T-helper 2 cell treated with Interferon-gamma antibody and Interleukin-4, amounts not matched to agents 100 ng/mL and 5 ng/mL, for 36 hours (primary cell): ENCODE data around the gene LAMP1. TPM values are rescaled to one million over a fixed set of nuclear protein-coding genes. Genes with fewer than 3 reads are reported as not detected.
"Not testable (repeated sequence)": the region's sequence is repeated elsewhere in the genome, so short reads cannot be mapped to it uniquely, and the experiment has no call there.

Experiments
- intact Hi-C: fragments of 100-400 bp; cut with micrococcal nuclease; formaldehyde crosslinking; loops from one replicate; pipeline ENCODE4 v1.15.1; 2023
- total RNA-seq: library from RNA; stranded (reverse); gene quantifications from 2 replicates; pipeline ENCODE4 v1.2.3, GENCODE V29; 2022

Gene LAMP1, protein sequence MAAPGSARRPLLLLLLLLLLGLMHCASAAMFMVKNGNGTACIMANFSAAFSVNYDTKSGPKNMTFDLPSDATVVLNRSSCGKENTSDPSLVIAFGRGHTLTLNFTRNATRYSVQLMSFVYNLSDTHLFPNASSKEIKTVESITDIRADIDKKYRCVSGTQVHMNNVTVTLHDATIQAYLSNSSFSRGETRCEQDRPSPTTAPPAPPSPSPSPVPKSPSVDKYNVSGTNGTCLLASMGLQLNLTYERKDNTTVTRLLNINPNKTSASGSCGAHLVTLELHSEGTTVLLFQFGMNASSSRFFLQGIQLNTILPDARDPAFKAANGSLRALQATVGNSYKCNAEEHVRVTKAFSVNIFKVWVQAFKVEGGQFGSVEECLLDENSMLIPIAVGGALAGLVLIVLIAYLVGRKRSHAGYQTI
- 75.9 and 77.0 TPM in 2 replicates for total RNA-seq

DNA sequence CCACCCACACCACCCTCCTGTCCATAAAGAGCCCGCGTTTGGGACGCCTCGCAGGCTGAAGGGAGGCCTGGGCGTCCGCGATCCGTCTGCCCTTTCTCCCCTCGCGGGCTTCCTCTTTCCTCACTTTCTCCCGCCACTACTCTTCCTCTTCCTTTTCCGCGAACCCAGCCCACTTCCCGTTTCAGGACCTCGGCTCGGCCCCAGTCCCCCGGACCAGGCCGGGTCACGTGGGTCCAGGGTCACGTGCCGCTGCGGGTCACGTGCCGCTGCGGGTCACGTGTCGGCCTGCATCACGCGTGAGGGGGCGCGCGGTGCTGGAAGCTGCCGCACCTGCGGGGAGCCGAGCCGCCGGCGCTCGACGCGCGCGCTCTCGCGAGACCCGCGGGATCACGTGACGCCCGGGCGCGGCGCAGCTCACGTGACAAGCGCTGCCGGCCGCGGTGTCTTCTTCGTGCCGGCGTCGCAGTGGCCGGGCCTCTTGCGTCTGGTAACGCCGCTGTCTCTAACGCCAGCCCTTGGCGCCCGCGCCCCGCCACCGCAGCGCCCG, at the start of gene LAMP1:
TSS of gene LAMP1 (plus strand) at position 417 of the 547 bp plus-strand sequence. CDS start 196 bp downstream, outside the sequence.
- intact Hi-C loops = loop anchor here (1.0 to 10.0 kb wide), 4 partner anchors 88 to 710 kb away; partner anchors contain the start of genes CUL4A, DCUN1D2, TFDP1 and TUBGCP3

DNA sequence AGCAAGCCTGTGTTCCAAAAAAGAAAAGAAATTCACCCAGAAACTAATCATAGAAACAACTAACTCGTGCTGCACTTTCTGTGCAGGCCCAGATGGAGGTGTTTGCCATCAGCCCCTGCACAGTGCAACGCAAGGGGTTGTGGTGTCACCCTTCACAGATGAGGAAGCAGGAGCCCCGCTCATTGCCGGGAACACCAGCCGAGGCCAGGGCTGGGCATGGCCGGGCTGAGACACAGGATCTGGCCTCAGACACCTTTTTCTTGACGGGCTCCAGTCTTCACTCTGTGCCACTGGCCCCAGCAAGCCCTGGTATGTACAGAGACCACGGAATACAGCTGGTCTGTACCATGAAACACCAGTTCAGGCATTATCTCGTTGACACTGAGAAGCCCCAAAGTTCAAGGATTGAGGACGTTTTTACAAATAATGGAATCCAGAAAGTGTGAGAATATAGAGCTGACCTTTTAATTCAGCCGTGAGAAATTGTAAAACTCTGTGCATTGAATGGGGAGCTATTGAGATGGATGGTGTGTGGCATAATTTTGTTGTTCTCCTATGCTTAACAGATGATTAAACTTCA, 44.4 kb upstream of the LAMP1 start:
- intact Hi-C loops = no loop called here

DNA sequence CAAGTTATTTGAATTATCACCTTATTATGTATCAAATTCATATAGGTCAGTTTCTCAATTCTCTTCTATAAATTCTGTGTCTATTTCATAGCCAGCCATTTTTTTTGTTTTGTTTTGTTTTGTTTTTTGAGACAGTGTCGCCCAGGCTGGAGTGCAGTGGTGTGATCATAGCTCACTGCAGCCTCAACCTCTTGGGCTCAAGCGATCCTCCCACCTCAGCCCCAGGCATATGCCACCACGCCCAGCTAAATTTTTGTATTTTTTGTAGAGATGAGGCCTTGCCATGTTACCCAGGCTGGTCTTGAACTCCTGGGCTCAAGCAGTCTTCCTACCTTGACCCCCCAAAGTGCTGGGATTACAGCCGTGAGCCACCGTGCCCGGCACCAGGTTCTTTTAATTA, 39.1 kb upstream of the LAMP1 start:
- intact Hi-C loops = not testable (repeated sequence)

DNA sequence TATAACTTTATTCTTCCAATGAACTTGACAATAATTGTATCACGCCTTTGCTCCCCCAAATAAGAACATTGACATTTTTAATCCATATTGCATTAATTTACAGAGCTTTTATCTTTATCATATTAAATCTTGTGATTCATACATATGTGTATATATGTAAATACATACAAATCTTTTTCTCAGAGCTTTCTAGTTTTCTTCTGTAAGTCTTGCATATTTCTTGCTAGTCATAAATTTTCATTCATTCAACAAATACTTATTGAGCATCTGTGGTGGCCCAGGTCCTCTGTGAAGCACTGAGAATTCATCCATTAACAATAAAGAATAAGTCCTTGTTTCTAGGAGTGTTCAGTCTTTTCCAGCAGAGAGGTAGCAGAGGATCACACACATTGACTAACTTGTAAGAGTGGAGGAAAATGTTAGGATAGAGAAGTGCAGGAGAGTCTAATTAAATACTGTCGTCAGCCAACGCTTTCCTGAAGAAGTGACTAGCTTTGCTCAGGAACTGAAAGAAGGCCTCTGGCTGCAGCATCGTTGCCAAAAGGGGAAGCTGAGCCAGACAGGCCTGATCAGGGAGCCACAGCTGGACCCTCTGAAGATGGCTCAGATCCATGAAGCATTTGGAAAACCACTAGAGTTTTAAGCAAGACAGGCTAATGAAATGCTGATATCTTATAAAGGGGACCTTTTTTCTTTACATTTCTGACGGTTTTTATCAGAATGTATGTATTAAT, 38.6 kb upstream of the LAMP1 start:
- intact Hi-C loops = no loop called here

DNA sequence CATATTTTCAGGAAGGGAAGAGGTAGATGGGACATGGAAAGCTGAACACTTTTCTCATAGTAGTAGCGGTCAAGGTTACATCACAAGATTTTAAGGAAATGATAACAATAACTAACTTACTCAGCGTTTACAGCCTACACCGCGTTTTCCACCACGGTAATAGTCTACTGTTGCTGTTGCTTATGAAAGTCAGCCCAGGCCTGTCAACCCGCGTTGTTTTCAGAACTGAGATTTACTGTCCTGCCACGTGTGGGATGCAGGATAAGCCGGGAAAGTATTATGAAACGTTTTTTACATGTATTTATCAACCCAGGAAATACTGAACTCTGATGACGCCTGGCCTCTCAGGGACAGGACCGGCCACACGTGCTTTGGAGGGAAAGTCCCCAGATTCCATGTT, 36.0 kb upstream of the LAMP1 start:
- intact Hi-C loops = no loop called here

DNA sequence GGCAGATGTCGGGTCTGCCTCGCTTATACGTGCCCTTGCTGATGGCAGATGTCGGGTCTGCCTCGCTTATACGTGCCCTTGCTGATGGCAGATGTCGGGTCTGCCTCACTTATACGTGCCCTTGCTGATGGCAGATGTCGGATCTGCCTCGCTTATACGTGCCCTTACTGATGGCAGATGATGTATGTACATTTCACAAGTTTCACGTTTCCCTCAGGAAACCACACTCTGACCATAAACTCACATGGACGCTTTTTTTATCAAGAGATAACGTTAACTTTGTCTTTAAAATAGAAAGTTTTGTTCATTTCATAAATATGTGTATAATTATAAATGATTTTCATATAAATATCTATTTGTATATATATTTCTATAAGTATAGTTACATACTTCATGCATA, 34.0 kb upstream of the LAMP1 start:
- intact Hi-C loops = not testable (repeated sequence)

DNA sequence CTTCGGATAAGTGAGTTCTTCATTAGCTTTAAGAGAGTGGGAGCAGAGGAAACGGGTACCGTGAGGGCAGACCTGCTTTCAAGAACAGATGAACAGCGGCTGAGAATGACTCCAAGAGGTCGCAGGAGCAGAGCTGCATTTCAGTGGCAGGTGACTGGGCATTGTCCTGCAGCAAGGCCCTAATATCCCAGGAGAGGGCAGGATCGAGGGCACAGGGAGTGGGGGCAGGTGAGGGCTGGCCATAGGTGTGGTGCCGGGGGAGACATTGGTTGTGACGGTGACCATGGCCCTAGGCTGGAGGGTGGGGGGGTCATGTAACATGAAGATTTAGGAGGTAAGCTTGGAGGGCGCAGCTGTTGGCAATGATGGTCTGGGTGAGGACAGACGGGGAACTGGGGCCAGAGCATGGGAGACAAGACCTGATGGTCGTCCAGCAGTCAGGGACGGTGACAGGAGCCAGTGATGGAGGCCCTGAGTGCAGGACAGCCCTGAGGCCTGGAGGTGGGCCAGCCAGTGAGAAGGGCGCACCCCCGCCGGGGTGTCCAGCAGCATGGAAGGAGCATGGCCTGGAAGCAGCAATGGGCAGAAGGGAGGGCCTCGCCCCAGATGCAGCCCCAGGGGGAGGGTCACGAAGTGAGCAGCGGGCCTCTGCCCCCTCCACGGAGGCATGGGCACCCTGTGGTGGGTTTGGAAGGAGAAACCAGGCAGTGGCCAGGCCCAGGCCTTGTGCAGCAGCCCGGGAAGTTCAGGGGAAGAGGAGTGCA, 29.2 kb upstream of the LAMP1 start:
- intact Hi-C loops = no loop called here

DNA sequence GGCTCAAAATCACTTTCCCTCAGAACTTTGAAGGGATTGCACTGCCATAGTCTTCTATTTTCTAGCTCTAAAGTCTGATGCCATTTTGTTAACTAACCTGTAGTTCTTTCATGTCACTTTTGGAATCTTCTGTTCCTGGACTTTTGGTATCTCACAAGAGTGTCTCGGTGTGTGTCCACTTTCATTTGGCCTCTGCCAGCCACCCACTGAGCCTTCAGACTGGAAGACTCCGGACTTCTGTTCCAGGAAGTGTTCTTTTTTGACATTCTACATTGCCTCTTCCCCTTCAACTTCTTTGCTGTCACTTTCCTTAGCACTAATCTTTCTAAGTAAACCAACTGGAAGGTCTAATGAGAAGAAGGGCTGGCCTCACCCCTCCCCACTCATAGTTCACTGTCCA, 25.0 kb upstream of the LAMP1 start:
- intact Hi-C loops = no loop called here

DNA sequence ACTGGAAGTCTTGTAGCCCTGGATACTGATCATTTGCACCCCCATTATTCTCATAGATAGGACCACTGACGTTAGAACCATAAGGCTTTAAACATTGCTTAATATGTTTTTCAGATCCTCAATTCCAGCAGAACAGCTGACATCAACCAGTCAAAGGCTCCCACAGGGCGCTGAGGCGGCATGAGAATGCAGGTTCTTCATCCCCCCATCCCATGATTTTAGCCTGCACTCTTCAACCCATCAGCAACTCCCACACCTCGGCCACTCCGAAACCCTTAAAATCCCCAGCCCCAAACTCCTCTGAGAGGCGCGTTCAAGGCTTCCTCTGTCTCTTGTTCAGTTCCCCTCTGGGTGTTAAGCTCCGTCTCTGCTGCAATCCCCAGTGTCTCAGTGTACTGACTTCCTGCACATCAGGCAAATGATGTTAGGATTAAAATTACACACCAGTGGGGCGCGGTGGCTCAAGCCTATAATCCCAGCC, 24.3 kb upstream of the LAMP1 start:
- intact Hi-C loops = no loop called here

DNA sequence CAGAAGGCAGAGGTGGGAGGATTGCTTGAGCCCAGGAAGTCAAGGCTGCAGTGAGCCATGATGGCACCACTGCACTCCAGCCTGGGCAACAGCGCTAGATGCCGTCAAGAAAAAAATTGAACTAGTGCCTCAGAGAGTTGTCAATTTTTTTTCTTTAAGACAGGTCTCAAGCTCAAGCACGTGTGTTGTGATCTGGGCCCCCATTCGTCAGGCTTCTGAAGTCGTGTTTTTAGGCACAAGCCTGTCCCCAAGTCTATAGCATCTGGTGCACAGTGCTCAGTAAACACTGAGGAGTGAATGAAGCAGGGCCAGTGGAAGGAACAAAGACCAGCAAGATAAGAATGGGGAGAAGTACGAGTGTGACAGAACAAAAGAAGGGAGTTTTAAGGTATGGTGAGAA, 23.7 kb upstream of the LAMP1 start:
- intact Hi-C loops = no loop called here

DNA sequence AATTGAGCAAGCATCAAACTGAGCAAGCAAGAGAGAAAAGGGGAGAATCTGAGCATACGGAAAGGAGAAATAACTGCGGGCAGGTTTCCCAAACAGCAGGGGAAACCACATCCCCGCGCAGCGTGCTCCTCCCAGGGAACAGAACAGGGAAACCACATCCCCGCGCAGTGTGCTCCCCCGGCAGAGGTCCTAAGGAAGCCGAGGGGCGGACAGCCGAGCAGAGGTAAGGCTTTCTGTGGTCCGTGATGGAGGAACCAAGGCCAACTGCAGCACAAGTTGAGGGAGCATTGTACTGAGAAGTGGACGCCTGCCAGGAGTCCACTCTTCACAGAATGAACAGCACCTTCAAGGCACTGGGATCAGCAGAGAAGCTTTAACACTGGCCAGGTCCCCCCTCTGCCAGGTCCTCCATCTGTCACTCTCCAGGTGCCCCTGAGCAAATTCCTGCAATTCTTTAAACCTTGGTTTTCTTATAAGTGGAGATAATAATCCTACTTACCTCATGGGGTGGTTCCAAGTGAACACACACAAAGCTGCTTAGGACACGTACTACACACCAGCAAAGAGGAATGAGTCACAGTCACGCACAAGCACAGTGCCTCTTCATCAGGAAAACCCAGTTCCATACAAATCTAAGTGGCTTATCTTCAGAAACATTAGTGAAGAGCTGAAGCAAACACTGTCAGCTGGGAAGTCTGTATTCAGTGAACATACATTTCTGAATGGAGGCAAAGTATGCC, 23.0 kb upstream of the LAMP1 start:
- intact Hi-C loops = no loop called here

DNA sequence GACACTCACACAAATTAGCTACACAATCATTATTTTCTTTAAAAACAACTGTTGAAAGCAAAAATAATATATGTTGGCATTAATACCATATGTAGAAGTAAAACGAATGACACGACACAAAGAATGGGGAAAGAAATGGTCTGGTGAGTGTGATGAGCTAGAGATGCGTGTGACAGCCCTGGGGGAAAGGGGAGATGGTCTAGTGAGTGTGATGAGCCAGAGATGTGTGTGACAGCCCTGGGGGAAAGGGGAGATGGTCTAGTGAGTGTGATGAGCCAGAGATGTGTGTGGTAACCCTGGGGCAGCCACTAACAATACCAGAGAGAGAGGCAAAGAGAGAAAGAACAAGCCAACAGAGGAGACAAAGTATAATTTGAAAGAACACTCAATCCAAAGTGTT, 22.3 kb upstream of the LAMP1 start:
- intact Hi-C loops = loop anchor here (1.0 kb wide), 1 partner anchor 120 kb away; no protein-coding TSS in a partner anchor

DNA sequence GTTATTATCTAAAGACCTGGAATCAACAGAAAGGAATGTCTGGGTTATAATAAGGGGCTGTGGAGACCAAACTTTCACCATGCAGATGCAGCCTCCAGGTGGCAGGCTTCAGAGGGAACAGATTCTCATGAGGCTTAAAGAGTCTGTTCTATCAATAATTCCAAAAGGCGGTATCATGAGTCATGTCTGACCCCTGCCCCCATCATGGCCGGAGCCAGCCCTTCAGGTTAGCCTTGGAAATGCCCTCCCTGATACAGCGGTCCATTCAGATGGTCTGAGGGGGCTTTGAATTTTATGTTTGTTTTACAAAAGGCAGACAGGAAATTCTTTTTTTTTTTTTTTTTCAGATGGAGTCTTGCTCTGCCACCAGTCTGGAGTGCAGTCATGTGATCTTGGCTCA, 21.7 kb upstream of the LAMP1 start:
- intact Hi-C loops = loop anchor here (1.0 kb wide), 1 partner anchor 119 kb away; no protein-coding TSS in a partner anchor

DNA sequence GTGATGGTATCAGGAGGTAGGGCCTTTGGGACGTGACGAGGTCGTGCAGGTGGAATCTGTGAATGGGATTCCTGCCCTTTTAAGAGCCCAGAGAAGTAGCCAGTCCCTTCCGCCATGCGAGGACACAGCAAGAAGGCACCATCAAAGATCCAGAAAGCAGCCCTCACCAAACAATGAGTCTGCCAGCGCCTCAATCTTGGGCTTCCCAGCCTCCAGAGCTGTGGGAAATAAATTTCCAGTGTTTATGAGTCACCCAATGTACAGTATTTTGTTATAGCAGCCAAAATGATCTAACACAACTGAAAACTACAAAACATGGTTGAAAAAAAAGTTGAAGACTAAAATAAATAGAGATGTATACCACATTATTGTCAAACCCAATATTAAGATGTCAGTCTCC, 16.9 kb upstream of the LAMP1 start:
- intact Hi-C loops = no loop called here

DNA sequence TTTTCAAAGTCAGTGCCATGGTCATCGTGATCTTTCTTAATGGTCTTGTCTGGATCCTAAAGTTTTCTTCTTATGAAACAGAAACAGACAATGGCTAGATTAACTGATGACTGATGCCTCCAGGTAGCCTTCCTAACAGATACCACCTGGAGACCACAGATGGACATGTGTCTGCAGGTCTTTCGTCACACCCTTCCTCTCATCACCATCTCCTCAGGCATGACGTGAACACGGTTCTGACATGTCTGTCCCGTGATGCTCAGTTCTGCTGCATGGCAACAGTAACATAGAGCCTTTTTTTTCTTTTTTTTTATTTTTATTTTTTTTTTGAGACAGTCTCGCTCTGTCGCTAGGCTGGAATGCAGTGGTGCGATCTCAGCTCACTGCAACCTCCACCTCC, 13.1 kb upstream of the LAMP1 start:
- intact Hi-C loops = no loop called here

DNA sequence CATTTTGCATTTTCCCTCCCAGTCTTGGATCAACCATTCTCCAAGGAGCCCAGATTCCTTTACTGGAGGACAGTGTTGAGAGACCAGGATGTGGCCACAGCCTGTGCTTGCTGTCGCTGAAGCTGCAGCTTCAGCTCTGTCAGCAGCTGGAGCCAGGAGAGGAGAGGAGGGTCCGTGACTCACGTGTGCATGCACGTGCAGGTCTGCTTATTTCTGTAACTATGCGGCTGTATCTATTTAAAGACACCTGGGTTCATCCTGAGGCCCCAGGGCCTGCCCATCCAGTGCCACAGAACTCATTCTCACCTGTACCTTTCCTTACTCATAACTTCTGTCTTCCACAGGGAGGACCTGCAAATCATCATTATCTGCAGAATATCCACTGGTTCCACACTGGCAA, 8.2 kb upstream of the LAMP1 start:
- intact Hi-C loops = no loop called here

DNA sequence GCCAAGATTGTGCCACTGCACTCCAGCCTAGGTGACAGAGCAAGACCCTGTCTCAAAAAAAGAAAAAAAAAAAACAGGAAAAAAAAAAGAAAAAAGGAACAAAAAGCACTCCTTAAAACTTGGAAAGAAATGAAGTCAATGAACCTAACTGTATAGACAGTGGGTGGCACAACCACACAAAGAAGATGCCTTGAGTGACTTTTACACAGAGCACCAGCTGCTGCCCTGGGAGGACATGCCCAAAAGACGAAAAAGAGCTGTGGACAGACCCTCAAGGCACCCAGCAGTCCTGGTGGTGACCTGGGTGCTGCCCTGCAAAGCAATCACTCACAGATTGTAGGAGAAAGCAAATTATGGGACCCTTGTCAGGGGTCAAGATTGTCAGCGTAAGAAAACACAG, 5.9 kb upstream of the LAMP1 start:
- intact Hi-C loops = loop anchor here (10.0 kb wide), 1 partner anchor 294 kb away; the partner anchor contains the start of gene TFDP1

DNA sequence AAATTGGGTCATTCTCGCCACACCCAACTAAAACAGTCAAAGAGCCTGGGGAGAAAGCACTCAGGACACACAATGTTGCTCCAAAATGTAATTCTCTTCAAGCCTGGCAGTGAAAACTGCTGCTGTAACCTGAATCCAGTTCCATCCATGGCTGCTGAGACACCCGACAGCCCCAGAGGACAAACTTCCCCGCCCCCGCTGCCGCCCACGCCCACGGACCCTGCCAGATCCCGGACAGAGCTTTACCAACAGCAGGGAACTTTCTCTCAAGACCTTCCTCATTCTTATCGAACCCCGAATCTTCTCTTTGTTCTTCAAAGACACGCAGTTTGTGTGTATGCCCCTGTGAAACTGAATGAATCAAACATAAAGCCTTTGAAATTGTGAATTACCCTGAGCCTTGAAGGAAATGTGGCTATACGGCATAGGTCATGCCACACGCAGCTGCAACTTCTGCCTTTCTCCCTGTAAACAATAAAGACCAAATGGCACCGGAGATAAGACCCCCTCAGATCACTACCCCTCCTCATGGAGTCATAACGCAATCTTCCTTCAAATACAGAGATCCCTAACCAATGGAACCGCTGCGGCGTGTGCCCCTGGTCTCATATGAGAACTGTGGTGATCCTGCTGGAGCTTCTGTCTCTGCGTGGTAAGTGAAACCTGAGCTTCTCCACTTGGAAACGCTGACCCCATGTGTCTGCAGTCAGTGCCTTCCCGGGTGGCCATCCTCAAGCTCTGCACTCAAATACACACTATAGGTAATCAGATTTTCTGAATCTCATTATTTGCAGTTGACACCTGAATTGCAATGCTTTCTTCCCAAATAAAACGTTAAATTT, 4.8 kb upstream of the LAMP1 start:
- intact Hi-C loops = loop anchor here (10.0 kb wide), 1 partner anchor 293 kb away; the partner anchor contains the start of gene TFDP1

DNA sequence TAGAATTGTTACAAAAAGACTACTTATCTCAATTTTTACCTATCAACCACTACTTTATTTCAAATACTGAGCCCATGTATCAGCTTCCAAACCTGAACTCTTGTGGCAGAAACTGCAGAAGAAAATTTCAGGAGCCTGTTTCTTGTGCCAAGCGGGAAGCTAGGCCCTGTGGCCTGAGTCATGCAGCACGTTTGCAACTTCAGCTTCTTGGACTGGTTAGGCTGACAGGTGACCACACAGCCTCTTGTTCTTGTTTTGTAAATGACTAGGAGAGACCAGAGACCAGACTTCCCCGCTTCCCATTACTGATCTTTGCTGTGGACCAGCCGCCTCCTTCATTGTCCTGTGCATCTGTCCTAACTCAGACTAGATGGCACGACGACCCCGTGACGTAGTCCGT, 3.4 kb upstream of the LAMP1 start:
- intact Hi-C loops = loop anchor here (10.0 kb wide), 1 partner anchor 291 kb away; the partner anchor contains the start of gene TFDP1
